GM18511 (cell line): Measurements from ENCODE around the gene PNCK.

Experiments used
- ATAC-seq: cut with Tn5 transposase; IDR thresholded peaks from one replicate; pipeline ENCODE4 v1.9.1; 2021; ENCODE audit warnings: mild to moderate bottlenecking, moderate library complexity; ENCODE audit not compliant: unreplicated experiment

PNCK gene

DNA sequence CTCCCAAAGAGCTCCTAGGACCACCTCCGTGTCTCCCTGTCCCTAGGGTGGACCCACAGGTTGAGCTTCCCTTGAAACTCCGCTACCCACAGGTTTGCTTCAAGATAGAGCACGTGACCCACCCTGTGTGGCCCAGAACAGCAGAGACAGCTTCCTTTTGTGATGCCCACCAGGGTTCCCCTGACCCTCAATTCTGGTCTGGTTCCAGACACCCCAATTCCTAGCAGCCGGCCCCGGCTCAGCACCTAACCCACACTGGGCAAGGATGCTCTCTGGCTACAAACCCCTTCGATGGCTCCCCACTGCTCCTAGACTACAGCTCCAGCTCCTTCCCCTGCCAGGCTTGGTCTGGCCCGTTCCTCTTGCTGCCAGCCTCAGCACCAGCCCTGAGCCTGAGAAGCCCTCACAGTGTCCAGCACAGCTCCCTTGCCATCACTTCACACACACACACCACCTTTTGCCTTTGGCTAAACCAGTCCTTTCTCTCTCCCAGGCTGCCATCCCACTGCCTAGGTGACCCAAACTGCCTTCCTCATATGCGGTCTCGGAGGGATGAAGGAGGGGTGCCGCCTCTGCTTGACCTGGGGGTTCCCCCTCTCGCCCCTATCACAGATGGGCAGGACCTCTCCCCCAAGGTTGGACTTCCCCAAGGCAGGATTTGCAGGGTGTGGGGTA is 6.2 kb downstream of the PNCK start:
- ATAC-seq: no peak

GRCh38 chrX:153665726-153666306 is 7.8 kb downstream of the PNCK start:
- ATAC-seq: no peak

DNA sequence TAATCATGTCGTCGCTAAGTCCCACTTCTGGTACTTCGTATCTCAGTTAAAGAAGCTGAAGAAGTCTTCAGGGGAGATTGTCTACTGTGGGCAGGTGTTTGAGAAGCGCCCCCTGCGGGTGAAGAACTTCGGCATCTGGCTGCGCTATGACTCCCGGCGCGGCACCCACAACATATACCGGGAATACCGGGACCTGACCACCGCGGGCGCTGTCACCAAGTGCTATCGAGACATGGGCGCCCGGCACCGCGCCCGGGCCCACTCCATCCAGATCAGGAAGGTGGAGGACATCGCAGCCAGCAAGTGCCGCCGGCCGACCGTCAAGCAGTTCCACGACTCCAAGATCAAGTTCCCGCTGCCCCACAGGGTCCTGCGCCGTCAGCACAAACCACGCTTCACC is 11.3 kb downstream of the PNCK start:
- no peak for ATAC-seq

DNA sequence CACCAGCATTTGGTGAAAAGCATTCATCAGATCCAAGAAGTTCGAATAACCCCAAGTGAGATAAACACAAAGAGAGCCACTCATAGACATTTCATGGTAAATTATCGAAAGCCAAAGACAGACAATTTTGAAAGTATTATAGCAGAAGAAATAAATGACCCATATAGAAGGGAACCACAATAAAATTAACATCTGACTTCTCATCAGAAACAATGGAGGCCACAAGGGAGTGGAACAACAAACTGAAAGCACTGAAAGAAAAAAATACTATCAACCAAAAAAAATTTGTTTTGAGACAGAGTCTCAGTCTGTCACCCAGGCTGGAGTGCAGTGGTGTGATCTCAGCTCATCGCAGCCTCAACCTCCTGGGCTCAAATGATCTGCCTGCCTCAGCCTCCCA is 14.3 kb downstream of the PNCK start:
- no peak for ATAC-seq

- no peak for ATAC-seq
These were observed 16.5 kb downstream of the PNCK start for GRCh38 chrX:153657161-153657560.

DNA sequence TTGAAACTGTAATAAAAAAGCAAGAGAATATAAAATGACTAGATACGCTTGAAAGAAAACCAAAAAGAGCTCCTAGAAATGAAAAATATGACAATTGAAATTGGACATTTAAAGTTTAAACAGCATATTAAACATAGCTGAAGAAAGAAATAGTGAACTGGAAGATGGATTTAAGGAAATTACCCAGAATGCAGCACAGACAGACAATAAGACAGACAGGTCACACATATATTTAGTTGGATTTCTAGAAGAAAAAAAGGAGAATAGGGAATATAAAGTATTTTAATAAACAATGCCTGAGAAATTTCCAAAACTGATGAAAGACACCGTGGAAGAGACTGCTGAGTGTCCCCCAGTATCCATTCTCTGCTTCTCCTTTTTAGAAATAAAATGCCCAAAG is 20.1 kb downstream of the PNCK start:
- ATAC-seq: no peak

- ATAC-seq: no peak
These were observed 22.0 kb downstream of the PNCK start for GRCh38 chrX:153651540-153652079.

DNA sequence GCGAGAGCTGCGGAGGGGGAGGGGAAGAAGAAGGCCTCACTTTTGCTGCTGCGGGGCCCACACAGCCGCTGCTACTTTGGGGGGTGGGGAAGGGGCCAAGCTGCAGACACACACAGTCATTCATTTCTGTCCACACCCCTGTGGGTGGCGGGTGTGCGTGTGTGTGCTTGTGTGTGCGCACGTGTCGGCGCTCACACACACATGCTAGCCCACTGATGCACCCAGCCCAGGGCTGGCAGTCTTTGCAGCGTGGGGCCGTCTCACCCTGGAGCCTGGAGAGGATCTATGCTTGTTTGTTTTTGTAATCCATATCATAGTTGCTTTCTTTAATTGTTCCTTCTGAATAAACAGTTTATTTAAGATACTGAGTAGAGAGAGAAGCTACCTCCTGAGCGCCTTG is 22.7 kb downstream of the PNCK start:
- no peak for ATAC-seq

- no peak for ATAC-seq
These were observed 23.5 kb downstream of the PNCK start for GRCh38 chrX:153649915-153650782.

GRCh38 chrX:153649178-153649914 is 24.3 kb downstream of the PNCK start:
- peak; percentile 43 for ATAC-seq

DNA sequence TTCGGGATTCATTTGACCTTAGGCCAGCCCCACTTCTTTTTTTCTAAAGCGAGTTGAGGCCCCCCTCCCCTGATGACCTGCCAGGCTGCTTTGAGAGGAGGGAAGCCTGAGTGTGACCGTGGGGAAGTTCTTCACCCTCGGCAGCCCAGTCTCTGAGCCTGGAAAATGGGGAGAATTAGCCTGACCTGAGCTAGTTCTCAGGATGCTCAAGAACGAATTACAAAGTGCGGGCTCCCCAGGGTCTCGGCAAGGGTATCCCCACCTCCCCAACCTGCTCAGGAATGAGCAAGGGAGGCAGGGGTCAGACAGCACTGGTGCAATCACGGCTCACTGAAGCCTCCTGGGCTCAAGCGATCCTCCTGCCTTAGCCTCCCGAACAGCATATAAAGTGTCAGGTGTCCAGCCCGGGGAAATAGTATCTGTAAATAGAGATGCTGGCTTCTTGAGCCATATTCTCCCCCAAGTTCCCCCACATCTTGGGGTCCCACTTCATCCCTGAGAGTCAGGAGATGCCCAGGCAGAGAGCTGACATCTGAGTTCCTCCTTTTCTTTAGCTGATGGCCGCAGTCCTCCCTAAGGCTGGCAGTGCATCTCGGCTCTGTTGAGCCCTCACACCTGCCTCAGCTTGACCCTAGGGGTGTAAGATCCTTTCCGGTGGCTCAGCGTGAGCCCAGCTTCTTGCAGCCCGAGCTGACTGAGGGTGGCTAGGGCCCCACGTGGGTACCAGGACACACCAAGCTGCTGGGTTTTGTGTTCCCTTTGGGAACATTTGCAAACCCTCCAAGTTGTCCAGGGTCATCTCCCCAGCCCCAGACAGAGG is 25.0 kb downstream of the PNCK start:
- no peak for ATAC-seq

- ATAC-seq: no peak
These were observed 25.9 kb downstream of the PNCK start for GRCh38 chrX:153647461-153648357.

DNA sequence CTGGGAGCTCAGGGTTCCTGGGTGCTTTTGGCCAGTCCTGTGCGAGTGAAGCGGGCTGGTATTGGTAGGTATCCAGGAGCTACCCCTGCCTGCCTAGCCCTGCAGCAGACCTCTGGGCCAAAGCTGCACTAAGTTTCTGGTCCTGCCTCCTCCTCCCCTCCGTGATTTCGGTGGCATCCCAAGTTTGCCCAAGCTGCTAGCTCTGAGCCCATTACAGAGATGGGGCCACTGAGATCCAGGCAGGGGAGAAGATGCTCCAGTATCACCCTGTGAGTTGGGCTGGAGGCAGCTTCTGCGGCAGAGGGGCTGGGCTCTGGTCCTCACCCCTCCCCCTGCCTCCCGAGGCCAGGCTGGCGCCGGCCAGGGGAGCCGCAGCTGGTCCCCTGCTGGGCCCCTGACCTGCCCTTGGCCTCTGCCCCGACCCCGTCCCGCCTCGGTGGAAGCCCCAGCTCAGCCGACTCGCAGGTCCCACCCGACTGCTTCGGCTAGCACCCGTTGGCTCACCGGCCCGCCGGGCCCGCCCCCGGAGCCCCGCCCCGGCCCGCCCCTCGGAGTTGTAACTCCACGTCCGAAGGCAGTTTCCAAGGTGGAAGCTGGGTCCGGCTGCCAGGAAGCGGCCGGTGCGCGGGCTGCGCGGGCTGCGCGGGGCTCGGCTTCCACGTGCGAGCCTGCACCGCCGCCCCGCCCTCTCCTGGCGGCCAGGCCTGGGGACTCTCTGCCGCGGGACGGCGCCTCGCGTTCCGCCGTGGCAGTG is 26.8 kb downstream of the PNCK start, which contains the start of gene DUSP9:
Gene DUSP9, plus strand, starts transcription at position 584 of the 754 bp plus-strand sequence. CDS start 751 bp downstream, outside the sequence.
- ATAC-seq: no peak

DNA sequence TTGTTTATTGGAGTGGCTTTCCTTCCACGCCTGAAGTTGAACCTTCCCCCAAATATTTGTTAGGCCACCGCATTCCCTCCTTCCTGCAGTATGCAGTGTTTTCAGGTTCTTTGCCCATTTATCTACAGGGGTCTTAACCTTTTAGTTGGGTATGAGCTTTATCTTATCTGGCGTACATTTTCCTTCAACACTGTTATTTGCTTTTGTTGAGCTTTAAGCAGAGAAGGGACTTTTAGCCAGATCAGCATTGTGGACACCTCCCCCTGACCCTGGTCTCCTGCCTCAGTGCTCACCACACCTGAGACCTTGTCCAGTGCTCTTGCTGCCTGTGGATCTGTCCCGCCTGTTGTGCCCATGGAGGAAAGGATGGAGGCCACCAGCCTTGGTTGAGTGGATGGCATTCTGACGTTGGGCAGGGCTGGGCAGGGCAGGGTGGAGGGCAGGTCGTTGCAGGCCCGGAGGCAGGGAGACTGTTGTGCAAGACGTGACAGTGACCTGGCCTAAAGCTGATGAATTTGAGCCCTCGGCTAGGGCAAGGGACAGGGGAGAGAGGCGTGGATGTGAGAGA is 27.6 kb downstream of the PNCK start:
- no peak for ATAC-seq

DNA sequence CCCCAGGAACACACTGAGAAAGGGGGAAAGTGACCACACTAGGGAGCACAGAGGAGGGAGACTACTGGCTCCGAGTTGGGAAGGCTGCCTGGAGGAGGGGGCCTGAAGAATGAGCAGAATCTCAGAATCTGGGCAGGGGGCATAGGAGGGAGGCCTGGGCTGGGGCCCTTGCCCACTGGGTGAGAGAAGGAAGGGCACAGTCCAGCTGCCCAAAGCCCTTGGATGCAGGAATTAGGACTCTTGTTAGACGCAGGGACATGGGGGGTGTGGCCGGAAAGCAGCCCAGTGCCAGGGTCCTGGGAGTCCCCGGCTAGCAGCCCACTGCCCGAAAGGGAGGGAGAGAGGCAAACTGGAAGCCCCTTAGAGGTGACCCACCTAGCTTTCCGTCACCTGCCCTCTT is 28.5 kb downstream of the PNCK start:
- no peak for ATAC-seq

DNA sequence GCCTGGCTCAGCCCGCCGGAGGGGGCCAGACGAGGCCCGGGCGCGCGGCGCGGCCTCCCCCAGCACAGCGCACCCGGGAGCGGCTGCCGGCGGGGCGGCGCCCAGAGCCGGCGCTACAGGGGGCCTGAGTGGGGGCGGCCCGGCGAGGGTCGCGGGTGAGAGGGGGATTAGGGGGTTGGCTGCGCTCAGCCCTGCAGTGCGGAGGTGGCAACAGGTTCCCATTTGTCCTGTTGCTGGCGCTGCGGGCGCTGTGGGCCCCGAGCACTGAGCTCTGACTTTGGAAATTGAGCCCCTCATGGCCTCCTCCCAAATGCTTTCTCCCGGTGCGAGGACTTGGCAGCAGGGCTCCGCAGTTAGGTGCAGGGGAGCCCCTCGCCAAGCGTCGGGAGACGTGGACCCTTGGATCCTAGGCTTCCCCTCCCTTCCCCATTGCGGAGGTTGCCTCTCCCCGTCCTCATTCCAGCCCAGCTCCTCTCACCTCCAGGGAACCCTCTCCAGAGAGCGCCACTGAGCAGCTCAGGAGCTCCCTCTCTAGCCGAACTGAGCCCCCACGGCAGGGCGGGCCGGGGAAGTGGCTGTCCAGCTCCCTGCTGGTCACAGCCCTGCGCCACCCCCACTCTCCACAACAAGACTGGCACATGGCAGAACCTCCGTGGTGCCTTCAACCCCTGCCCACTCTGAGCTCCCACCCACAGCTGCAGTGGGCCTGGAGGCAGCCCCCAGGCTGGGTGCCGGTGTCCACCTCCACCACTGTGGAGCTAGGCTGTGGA is 29.1 kb downstream of the PNCK start:
- ATAC-seq: no peak
